ENCODE measurements around the gene B3GALT6.
A peak's percentile ranks its signal among the peaks of the same experiment; 100 is the strongest.

B3GALT6 gene

DNA sequence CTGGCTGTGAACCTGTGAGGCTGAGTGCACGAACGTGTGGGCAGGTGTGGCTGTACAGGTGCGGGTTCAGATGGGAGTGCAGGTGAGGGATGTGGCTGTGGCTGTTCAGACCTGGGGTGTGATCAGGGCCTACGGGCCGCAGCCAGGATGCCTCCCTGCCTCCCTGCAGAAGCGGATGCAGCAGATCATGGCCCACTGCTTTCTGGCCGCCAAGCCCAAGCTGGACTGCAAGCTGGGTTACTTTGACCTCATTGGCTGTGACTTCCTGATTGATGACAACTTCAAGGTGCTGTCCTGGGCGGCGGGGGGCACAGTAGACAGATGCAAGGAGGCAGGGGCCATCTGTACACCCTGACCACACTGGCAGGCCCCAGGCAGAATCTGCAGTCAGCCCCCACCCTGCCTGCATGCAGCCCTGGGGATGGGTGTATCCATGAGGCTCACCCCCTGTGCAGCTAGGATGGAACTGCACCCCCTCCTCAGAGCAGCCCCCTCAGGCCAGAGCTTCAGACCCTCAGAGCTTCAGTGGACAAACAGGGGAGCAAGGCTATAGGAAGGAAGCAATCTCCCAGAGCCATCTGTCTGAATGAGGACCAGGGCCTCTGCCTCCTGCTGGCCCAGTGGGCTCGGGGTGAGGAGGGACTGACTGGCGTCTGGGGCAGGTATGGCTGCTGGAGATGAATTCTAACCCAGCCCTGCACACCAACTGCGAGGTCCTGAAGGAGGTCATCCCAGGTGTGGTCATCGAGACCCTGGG, 35.4 kb upstream of the B3GALT6 start:
- Histone ChIP-seq H3K27ac (ENCODE audit: low read depth, low read length) (no peak overlapping the region), H3K4me3 (ENCODE audit: low read depth, low read length) (no peak overlapping the region), H3K36me3 (ENCODE audit: control insufficient read depth, insufficient read depth, low read length) (no peaks in the 10 kb centered on the region), H3K27me3 (ENCODE audit: control insufficient read depth, insufficient read depth, low read length) (peaks cover 5% of the 10 kb centered on the region), H3K9me3 (ENCODE audit: control insufficient read depth, insufficient read depth, low read depth, low read length) (peaks cover 26% of the 10 kb centered on the region), H3K4me1 (ENCODE audit: control insufficient read depth, insufficient read depth, low read length) (peaks cover 3% of the 10 kb centered on the region; the same call in 1 of the 2 replicates), H3K9ac (ENCODE audit: low read length) (no peak overlapping the region)

DNA sequence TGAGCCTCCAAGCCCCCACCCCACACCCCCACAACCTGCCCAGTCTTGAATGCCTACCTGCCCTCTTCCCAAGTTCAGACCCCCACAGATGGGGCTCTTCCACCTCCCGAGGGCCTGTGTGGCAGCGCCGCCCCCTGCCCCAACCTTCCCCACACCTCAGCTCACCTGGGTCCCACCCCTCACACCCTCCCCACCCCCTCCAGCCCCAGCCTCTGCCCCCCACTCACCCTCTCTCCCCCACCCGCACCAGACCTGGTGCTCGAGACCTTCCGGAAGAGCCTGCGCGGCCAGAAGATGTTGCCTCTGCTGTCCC, 34.9 kb upstream of the B3GALT6 start:
- H3K27ac ChIP-seq (ENCODE audit: low read depth, low read length), result no peak overlapping the region
- H3K36me3 ChIP-seq (ENCODE audit: control insufficient read depth, insufficient read depth, low read length), result no peaks in the 10 kb centered on the region
- peaks cover 3% of the 10 kb centered on the region; the same call in 1 of the 2 replicates for H3K4me1 ChIP-seq (ENCODE audit: control insufficient read depth, insufficient read depth, low read length)
- H3K4me3 ChIP-seq (ENCODE audit: low read depth, low read length), result no peak overlapping the region
- H3K9me3 ChIP-seq (ENCODE audit: control insufficient read depth, insufficient read depth, low read depth, low read length), result peaks cover 20% of the 10 kb centered on the region
- peaks cover 5% of the 10 kb centered on the region for H3K27me3 ChIP-seq (ENCODE audit: control insufficient read depth, insufficient read depth, low read length)
- no peak overlapping the region for H3K9ac ChIP-seq (ENCODE audit: low read length)

DNA sequence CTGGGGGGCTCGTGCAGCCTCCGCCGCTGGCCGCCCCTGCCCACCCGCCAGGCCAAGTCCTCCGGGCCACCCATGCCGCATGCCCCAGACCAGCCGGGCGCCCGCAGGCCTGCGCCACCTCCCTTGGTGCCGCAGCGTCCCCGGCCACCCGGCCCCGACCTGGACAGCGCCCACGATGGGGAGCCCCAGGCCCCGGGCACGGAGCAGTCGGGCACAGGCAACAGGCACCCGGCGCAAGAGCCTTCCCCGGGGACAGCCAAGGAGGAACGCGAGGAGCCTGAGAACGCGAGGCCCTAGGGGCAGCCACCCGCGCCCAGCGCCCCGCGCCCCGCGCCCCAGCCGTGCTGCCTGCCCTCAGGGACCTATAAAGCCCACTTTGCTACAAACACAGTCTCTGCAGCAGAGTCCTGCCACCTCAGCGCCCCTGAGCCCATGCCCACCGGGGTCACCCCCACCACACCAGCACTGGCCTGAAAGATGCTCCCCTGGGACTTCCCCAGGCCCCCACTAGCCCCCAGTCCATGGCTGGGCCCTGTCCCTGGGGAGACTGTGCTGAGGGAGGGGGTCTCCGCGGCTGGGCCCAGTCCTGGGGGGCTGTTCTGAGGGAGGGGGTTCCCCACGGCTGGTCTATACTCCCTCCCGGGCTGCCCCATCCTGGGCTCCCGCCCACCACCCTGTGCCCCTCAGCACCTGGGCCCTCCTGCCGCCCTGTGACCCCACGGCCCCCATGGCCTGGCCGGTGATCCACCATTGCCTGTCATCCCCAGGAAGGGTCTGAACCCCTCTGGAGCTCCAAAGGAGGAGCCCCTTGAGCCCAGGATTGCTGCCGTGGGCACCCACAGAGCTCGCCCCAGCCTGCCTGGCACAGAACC, 34.2 kb upstream of the B3GALT6 start:
- H3K27me3 ChIP-seq (ENCODE audit: control insufficient read depth, insufficient read depth, low read length), result peaks cover 7% of the 10 kb centered on the region
- no peak overlapping the region for H3K27ac ChIP-seq (ENCODE audit: low read depth, low read length)
- no peak overlapping the region for H3K9ac ChIP-seq (ENCODE audit: low read length)
- no peak overlapping the region for H3K4me3 ChIP-seq (ENCODE audit: low read depth, low read length)
- H3K9me3 ChIP-seq (ENCODE audit: control insufficient read depth, insufficient read depth, low read depth, low read length), result peaks cover 14% of the 10 kb centered on the region
- peaks cover 3% of the 10 kb centered on the region; the same call in 1 of the 2 replicates for H3K4me1 ChIP-seq (ENCODE audit: control insufficient read depth, insufficient read depth, low read length)
- H3K36me3 ChIP-seq (ENCODE audit: control insufficient read depth, insufficient read depth, low read length), result no peaks in the 10 kb centered on the region

DNA sequence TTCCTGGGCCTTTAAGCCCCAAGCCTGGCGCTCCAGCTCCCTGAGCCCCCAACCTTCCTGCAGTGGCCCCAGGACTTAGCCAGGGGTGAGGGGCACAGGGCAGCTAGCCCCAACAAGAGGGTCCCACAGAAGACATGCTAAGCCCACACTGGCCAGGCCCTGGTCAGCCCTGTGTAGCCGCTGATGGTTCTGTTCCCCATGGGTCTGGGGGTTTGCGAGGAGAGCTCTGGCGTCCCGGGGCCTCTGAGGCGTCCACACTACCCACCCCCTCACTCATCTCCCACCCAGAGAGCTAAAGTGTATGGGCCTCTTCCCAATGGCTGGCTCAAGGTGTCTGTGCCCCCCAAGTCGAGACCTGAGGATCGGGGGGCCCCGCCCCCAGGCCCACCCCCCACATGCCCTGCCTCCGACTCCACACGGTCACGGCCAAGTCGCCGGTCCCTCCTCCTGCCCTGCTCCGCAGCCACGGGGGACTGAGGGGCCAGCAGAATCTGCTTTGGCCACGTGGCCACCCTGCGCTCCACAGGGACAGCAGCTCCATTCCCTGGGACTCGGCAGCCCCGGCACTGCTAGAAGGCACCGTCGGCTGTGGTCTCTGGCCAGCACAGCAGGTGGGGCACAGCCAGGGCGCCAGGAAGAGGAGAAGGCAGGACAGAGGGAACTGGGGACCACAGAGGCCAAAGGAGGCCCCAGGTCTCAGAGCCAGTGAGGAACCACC, 33.5 kb upstream of the B3GALT6 start:
- Histone ChIP-seq H3K4me3 (ENCODE audit: low read depth, low read length) (no peak overlapping the region), H3K36me3 (ENCODE audit: control insufficient read depth, insufficient read depth, low read length) (no peaks in the 10 kb centered on the region), H3K27me3 (ENCODE audit: control insufficient read depth, insufficient read depth, low read length) (peaks cover 14% of the 10 kb centered on the region), H3K4me1 (ENCODE audit: control insufficient read depth, insufficient read depth, low read length) (peaks cover 3% of the 10 kb centered on the region; the same call in 1 of the 2 replicates), H3K27ac (ENCODE audit: low read depth, low read length) (no peak overlapping the region), H3K9ac (ENCODE audit: low read length) (no peak overlapping the region), H3K9me3 (ENCODE audit: control insufficient read depth, insufficient read depth, low read depth, low read length) (peaks cover 12% of the 10 kb centered on the region)

DNA sequence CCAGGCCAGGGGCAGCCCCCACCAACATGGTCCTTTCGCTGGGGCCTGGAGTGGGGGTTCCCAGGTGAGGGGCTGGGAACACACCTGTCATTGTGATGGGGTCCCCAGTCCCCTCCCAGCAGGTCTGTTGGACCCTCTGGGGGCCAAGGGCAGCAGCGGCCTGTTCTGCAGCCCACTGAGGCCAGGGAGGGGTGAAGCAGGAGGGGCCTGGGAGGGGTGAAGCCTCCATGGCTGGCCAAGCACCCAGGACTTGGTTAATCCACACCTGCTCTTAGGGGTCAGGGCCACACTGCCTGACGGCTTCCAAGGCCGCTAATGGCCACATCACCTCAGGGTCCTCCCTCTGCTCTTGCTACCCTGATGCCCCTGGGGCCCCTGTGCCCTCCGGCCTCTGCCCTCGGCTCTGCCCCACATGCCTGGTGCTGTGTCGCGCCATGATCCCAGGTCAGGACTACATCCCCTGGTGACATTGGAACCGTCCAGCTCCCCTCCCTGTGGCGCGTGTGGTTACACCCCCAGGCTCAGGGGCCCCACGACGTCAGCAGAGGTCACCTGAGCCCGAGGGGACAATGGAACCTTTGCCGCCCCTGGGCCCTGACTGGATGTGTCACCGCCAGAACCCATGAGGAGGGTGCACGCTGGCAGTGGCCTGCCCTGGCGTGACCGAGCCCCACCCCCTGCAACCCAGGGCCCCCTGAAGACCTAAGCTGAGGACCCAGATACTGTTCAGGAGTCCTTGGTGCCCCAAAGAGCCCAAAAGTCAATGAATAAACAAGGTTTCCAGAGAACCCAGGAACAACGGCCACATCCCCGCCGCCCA, 32.7 kb upstream of the B3GALT6 start:
- no peak overlapping the region for H3K9ac ChIP-seq (ENCODE audit: low read length)
- H3K27me3 ChIP-seq (ENCODE audit: control insufficient read depth, insufficient read depth, low read length), result peaks cover 20% of the 10 kb centered on the region
- no peak overlapping the region for H3K27ac ChIP-seq (ENCODE audit: low read depth, low read length)
- H3K9me3 ChIP-seq (ENCODE audit: control insufficient read depth, insufficient read depth, low read depth, low read length), result peaks cover 10% of the 10 kb centered on the region
- H3K4me3 ChIP-seq (ENCODE audit: low read depth, low read length), result no peak overlapping the region
- H3K36me3 ChIP-seq (ENCODE audit: control insufficient read depth, insufficient read depth, low read length), result no peaks in the 10 kb centered on the region
- H3K4me1 ChIP-seq (ENCODE audit: control insufficient read depth, insufficient read depth, low read length), result peaks cover 3% of the 10 kb centered on the region; the same call in 1 of the 2 replicates

DNA sequence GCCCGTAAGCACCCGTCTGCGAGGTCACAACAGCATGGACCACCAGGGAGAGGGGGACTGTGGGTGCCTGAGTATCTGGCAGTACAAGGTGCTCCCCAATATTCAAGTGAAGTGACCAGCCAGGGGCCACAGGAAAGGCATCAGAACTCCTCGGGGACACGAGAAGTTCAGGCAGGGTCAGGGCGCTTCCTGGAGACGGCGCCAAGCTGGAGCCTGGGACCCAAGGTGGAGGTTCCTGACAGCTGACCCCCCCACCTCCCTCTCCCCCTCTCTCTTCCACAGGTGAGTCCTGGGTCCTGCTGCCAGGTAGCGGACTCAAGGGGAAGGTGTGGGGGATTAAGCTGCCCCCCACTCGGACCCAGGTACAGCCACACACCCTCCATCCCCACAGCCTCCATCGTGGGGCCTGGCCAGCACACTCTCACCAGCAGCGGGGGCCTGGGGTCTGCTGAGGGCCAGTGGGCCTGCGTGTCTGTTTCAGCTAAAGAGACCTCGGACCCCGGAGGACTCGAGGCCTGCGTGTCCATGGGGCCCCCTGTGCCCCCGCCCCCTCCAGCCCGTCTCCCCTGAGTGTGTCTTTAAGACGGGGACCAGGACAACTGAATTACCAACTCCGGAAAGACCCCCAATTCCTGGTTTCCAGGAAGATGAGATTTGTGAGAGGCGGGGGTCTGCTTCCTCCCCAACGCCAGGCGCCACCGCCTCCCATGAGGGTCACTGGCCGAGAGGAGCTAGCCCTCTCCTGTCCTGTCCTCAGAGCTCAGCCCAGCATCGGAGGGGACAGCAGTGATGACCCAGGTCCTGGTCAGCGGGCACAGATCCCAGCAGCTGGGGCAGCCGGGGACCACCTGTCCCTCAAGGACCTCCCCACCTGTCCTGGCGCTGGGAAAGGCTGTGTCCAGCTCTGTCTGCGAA, 31.8 kb upstream of the B3GALT6 start:
- Histone ChIP-seq H3K27me3 (ENCODE audit: control insufficient read depth, insufficient read depth, low read length) (peaks cover 28% of the 10 kb centered on the region), H3K9ac (ENCODE audit: low read length) (no peak overlapping the region), H3K36me3 (ENCODE audit: control insufficient read depth, insufficient read depth, low read length) (no peaks in the 10 kb centered on the region), H3K4me3 (ENCODE audit: low read depth, low read length) (peak overlapping the region; percentile 58; the same call in 1 of the 2 replicates), H3K27ac (ENCODE audit: low read depth, low read length) (no peak overlapping the region), H3K4me1 (ENCODE audit: control insufficient read depth, insufficient read depth, low read length) (peaks cover 3% of the 10 kb centered on the region; the same call in 1 of the 2 replicates), H3K9me3 (ENCODE audit: control insufficient read depth, insufficient read depth, low read depth, low read length) (peaks cover 3% of the 10 kb centered on the region; the same call in 1 of the 2 replicates)

DNA sequence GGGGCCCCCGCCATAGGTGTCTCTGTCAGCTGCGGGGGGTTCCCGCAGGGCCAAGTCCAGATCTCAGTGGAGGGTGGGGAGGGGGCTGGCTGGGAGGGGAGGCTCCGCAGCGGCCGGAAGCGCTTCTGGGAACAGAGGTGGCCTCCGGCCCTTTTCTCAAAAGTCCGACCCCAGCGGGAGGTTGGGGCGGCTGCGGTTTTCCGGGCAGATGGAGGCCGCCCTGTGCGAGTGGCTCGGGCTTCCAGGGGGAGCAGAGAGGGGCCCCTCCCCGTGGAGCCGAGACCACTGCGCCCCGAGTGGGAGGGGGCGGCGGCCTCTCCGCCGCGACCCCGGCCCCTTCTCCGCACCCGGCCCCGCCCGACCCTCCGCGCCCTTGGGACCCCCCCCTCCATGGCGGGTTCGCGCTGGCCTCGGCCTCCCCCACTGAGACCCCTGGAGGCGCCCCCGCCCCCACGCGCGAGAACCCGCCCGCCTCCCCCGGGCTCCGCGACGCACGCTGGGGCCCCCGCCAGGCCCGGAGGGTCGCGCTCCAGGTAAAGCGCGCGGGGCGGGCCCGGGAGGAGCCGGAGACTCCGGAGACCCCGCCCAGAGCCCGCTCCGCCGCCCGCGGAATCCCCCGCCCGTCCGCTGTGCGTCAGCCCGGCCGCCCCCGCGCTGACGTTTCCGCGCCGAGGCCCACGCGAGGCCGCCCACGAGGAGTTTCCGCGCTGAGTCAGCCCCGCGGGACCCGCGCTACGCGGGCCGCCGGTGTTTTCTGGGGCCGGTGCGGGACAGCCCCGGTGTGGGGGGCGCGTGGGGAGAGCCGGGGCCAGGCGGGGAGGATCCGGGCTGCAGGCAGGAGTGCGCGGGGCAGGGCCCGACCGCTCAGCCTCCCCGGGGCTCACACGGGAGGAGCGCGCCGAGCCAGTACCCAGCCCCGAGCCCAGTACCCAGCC, 30.9 kb upstream of the B3GALT6 start:
- H3K27me3 ChIP-seq (ENCODE audit: control insufficient read depth, insufficient read depth, low read length), result peaks cover 37% of the 10 kb centered on the region
- no peaks in the 10 kb centered on the region for H3K36me3 ChIP-seq (ENCODE audit: control insufficient read depth, insufficient read depth, low read length)
- H3K9ac ChIP-seq (ENCODE audit: low read length), result no peak overlapping the region
- peaks cover 7% of the 10 kb centered on the region for H3K4me1 ChIP-seq (ENCODE audit: control insufficient read depth, insufficient read depth, low read length)
- peak overlapping the region; percentile 58 for H3K4me3 ChIP-seq (ENCODE audit: low read depth, low read length)
- H3K27ac ChIP-seq (ENCODE audit: low read depth, low read length), result no peak overlapping the region
- no peaks in the 10 kb centered on the region for H3K9me3 ChIP-seq (ENCODE audit: control insufficient read depth, insufficient read depth, low read depth, low read length)

DNA sequence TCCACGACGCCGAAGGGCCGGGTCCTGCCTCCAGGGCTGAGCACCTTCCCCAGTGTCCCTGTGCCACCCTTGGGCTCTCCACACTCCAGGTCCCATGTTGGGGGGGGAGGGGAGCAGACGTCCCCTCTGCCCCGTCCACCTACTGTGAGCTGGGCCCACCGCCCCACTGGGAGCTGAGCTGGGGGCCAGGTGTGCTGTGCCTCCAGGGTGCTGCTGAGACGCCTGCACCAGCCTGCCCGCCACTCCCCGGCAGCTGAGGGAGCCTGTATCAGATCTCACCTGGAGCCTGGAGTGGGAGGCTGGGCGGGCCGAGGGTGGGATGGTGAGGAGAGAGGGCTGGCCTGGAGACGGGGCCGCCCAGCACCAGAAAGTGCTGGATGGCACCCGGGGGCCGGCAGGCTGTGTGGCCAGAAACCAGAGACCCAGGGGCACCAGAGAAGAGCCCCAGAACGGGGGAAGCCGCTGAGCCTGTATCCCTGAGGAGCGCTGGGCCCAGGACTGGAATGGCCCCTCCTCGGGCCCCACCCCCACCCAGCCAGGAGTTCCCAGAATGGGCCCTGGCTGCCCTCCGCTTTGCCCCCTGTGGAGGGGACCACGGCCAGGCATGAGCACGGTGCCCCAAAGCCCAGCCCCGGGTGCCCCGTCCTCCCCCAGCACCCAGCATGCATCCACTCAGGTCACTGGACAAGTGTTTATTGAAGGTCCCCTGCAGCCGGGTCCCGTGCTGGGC, 29.0 kb upstream of the B3GALT6 start:
- Histone ChIP-seq H3K9me3 (ENCODE audit: control insufficient read depth, insufficient read depth, low read depth, low read length) (no peaks in the 10 kb centered on the region), H3K27ac (ENCODE audit: low read depth, low read length) (no peak overlapping the region), H3K27me3 (ENCODE audit: control insufficient read depth, insufficient read depth, low read length) (peaks cover 50% of the 10 kb centered on the region), H3K9ac (ENCODE audit: low read length) (no peak overlapping the region), H3K4me1 (ENCODE audit: control insufficient read depth, insufficient read depth, low read length) (peaks cover 20% of the 10 kb centered on the region), H3K36me3 (ENCODE audit: control insufficient read depth, insufficient read depth, low read length) (no peaks in the 10 kb centered on the region), H3K4me3 (ENCODE audit: low read depth, low read length) (no peak overlapping the region)

Data from HUES6 (cell line).